Activated CD4-positive, alpha-beta memory T cell treated with anti-CD3 and anti-CD28 coated beads for 36 hours (primary cell): Measurements from ENCODE around the gene PLD1. TPM values are rescaled to one million over a fixed set of nuclear protein-coding genes. Genes with fewer than 3 reads are reported as not detected.
"Not testable (repeated sequence)": the region's sequence is repeated elsewhere in the genome, so short reads cannot be mapped to it uniquely, and the experiment has no call there.

Experiments
- CTCF ChIA-PET: fragments of 350-600 bp; sonication (Branson Sonifier 250); formaldehyde crosslinking; loops from one replicate; lab custom pipeline; 2021; ENCODE audit warnings: antibody characterized with exemption, inconsistent platforms; lab: Charles Lee
- POLR2A ChIA-PET: fragments of 350-600 bp; sonication (Branson Sonifier 250); formaldehyde crosslinking; loops from one replicate; lab custom pipeline; 2021; ENCODE audit warnings: antibody characterized with exemption; lab: Charles Lee
- DNase-seq: peaks from one replicate; pipeline ENCODE4 v3.0.0-alpha.2; 2020
- H3K27ac Mint-ChIP-seq: one replicate; pipeline ENCODE4 v1.8.0; 2021; ENCODE audit warnings: mixed read lengths
- H3K27me3 Mint-ChIP-seq: one replicate; pipeline ENCODE4 v1.8.0; 2021; ENCODE audit warnings: mixed read lengths
- H3K36me3 Mint-ChIP-seq: one replicate; pipeline ENCODE4 v1.8.0; 2021; ENCODE audit warnings: mixed read lengths
- H3K4me1 Mint-ChIP-seq: one replicate; pipeline ENCODE4 v1.8.0; 2021; ENCODE audit warnings: low read depth, mixed read lengths
- H3K4me3 Mint-ChIP-seq: one replicate; pipeline ENCODE4 v1.8.0; 2021; ENCODE audit warnings: mild to moderate bottlenecking, mixed read lengths
- H3K9me3 Mint-ChIP-seq: one replicate; pipeline ENCODE4 v1.8.0; 2021; ENCODE audit warnings: mixed read lengths
- intact Hi-C: fragments of 100-400 bp; cut with micrococcal nuclease; formaldehyde crosslinking; loops from one replicate; pipeline ENCODE4 v1.15.1; 2023
- total RNA-seq, 2 experiments: library from RNA; stranded (reverse); gene quantifications; one replicate each; pipeline ENCODE4 v1.2.3, GENCODE V29; 2021

Gene PLD1
- total RNA-seq, 2 experiments from 2014 or later: 0.99 to 1.4 TPM

GRCh38 chr3:171636666-171637065 is 173.6 kb downstream of the PLD1 start:
- H3K4me1 Mint-ChIP-seq: peaks cover 2% of the 10 kb centered on the region
- intact Hi-C loops: no loop called here
- H3K36me3 Mint-ChIP-seq: no peaks in the 10 kb centered on the region
- no peaks in the 10 kb centered on the region for H3K27me3 Mint-ChIP-seq
- DNase-seq: no peak
- no peak overlapping the region for H3K27ac Mint-ChIP-seq
- POLR2A ChIA-PET: no interaction called here
- CTCF ChIA-PET: no interaction called here
- no peak overlapping the region for H3K4me3 Mint-ChIP-seq
- H3K9me3 Mint-ChIP-seq: no peaks in the 10 kb centered on the region

- ChIA-PET CTCF (no interaction called here), POLR2A (no interaction called here)
- H3K27ac Mint-ChIP-seq: no peak overlapping the region
- no peaks in the 10 kb centered on the region for H3K9me3 Mint-ChIP-seq
- intact Hi-C loops: no loop called here
- H3K4me3 Mint-ChIP-seq: no peak overlapping the region
- H3K27me3 Mint-ChIP-seq: no peaks in the 10 kb centered on the region
- no peaks in the 10 kb centered on the region for H3K36me3 Mint-ChIP-seq
- peaks cover 2% of the 10 kb centered on the region for H3K4me1 Mint-ChIP-seq
- no peak for DNase-seq
These were observed 177.5 kb downstream of the PLD1 start for GRCh38 chr3:171632766-171633165.

DNA sequence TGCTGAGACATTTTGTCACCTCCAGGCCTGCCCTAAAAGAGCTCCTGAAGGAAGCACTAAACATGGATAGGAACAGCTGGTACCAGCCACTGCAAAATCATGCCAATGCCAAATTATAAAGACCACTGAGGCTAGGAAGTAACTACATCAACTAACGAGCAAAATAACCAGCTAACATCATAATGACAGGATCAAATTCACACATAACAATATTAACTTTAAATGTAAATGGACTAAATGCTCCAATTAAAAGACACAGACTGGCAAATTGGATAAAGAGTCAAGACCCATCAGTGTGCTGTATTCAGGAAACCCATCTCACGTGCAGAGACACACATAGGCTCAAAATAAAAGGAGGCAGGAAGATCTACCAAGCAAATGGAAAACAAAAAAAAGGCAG is 183.5 kb downstream of the PLD1 start:
- CTCF ChIA-PET, H3K9me3 Mint-ChIP-seq, H3K27ac Mint-ChIP-seq, POLR2A ChIA-PET, H3K36me3 Mint-ChIP-seq, H3K4me1 Mint-ChIP-seq, H3K4me3 Mint-ChIP-seq, DNase-seq, H3K27me3 Mint-ChIP-seq, intact Hi-C loops: not testable (repeated sequence)

GRCh38 chr3:171622126-171622525 is 188.2 kb downstream of the PLD1 start:
- H3K9me3 Mint-ChIP-seq: peaks cover 6% of the 10 kb centered on the region
- no peak overlapping the region for H3K27ac Mint-ChIP-seq
- ChIA-PET POLR2A (no interaction called here), CTCF (interaction anchor here (0.7 kb wide), 1 partner anchor 17 kb away, joined by 3 read pairs; no protein-coding TSS in a partner anchor)
- no peak overlapping the region for H3K4me3 Mint-ChIP-seq
- H3K27me3 Mint-ChIP-seq: peaks cover 5% of the 10 kb centered on the region
- DNase-seq: no peak
- peaks cover 4% of the 10 kb centered on the region for H3K4me1 Mint-ChIP-seq
- intact Hi-C loops: no loop called here
- H3K36me3 Mint-ChIP-seq: peaks cover 1% of the 10 kb centered on the region

GRCh38 chr3:171620825-171621434 is 189.4 kb downstream of the PLD1 start:
- Mint-ChIP-seq H3K4me1 (peaks cover 4% of the 10 kb centered on the region), H3K4me3 (no peak overlapping the region), H3K9me3 (peaks cover 6% of the 10 kb centered on the region), H3K36me3 (peaks cover 1% of the 10 kb centered on the region), H3K27me3 (peaks cover 7% of the 10 kb centered on the region), H3K27ac (no peak overlapping the region)
- intact Hi-C loops: no loop called here
- ChIA-PET CTCF (no interaction called here), POLR2A (no interaction called here)
- no peak for DNase-seq

- CTCF ChIA-PET: interaction anchor here (0.5 to 1.5 kb wide), 4 partner anchors 12 to 908 kb away, joined by 3 to 5 read pairs (median 4); no protein-coding TSS in a partner anchor
- intact Hi-C loops: no loop called here
- DNase-seq: no peak
- no peak overlapping the region for H3K4me3 Mint-ChIP-seq
- peaks cover 7% of the 10 kb centered on the region for H3K27me3 Mint-ChIP-seq
- no peaks in the 10 kb centered on the region for H3K9me3 Mint-ChIP-seq
- no peak overlapping the region for H3K27ac Mint-ChIP-seq
- no peaks in the 10 kb centered on the region for H3K4me1 Mint-ChIP-seq
- POLR2A ChIA-PET: no interaction called here
- no peaks in the 10 kb centered on the region for H3K36me3 Mint-ChIP-seq
These were observed 193.5 kb downstream of the PLD1 start for GRCh38 chr3:171616798-171617197.

DNA sequence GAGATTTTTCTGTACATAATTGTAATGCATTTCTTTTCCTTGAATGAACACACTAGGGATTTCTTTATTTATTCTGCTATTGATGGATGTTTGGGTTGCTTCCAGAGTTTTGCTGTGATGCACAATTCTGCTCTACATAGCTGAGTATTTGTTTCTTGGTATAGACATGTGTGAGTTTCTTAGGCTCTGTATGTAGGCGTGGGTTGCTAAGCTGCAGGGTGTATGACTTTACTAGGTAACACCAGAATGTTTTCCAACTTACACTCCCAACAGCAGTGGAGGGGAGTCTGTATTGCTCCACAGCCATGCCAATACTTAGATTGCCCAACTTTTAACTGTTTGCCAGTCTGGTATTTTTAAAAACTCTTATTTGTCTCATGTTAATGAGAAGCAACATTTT is 194.6 kb downstream of the PLD1 start:
- H3K27ac Mint-ChIP-seq: no peak overlapping the region
- CTCF ChIA-PET: interaction anchor here (1.1 to 2.7 kb wide), 2 partner anchors 11 to 156 kb away, joined by 4 to 38 read pairs; no protein-coding TSS in a partner anchor
- no peaks in the 10 kb centered on the region for H3K4me1 Mint-ChIP-seq
- DNase-seq: no peak
- peaks cover 7% of the 10 kb centered on the region for H3K27me3 Mint-ChIP-seq
- intact Hi-C loops: no loop called here
- POLR2A ChIA-PET: no interaction called here
- H3K36me3 Mint-ChIP-seq: no peaks in the 10 kb centered on the region
- H3K4me3 Mint-ChIP-seq: no peak overlapping the region
- H3K9me3 Mint-ChIP-seq: no peaks in the 10 kb centered on the region

DNA sequence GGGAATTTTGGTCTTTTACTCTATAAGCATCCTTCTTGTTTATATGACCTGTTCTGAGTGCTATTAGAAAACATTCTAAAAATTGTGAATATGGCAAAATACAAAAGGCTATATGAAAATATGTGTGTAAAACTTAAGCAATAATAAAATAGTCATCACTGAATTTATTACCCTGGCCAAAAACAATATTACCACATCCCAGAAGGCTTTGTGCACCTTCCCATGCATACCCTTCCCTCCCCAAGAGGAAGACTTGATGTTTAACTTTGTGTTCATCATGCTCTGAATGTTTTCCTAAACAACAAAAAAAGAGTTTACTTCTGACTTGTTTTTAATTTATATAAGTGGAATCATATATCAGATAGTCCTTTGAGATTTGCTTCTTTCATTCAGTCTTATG is 195.0 kb downstream of the PLD1 start:
- no peaks in the 10 kb centered on the region for H3K9me3 Mint-ChIP-seq
- H3K4me3 Mint-ChIP-seq: no peak overlapping the region
- ChIA-PET CTCF (interaction anchor here (1.3 to 2.7 kb wide), 3 partner anchors 157 to 219 kb away, joined by 3 to 38 read pairs (median 5); no protein-coding TSS in a partner anchor), POLR2A (interaction anchor here (1.3 kb wide), 1 partner anchor 157 kb away, joined by 3 read pairs; no protein-coding TSS in a partner anchor)
- no peaks in the 10 kb centered on the region for H3K36me3 Mint-ChIP-seq
- intact Hi-C loops: no loop called here
- H3K27ac Mint-ChIP-seq: no peak overlapping the region
- peaks cover 7% of the 10 kb centered on the region for H3K27me3 Mint-ChIP-seq
- DNase-seq: no peak
- no peaks in the 10 kb centered on the region for H3K4me1 Mint-ChIP-seq

DNA sequence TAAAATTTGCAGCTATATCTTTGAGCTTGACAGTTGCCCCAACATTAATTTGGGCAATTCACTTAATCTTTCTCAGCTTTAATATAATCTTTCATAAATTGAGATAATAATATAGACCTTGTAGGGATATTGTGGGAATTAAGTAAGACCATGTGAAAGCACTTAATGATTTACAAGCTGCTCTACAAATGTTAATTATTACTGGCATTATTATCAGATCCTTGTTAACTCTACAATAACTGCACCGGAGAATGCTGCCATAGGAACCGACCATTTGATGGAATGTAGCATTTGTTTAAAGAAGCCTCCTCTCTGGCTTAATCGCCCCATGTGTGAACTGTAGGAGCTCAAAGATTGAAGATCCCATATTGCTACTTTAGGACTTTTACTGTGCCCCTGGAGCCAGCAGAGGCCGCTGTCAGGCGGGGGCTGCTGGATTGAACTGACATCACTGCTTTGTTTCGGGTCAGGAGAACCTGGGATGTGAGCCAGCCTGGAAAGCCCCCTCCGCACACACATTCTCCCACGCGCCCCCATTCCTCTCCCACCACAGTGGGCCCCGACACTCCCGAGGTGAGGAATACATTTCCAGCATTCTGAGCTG is 195.9 kb downstream of the PLD1 start:
- Mint-ChIP-seq H3K27ac (no peak overlapping the region), H3K4me3 (no peak overlapping the region)

GRCh38 chr3:171607452-171607851 is 202.8 kb downstream of the PLD1 start:
- H3K36me3 Mint-ChIP-seq: no peaks in the 10 kb centered on the region
- POLR2A ChIA-PET: no interaction called here
- CTCF ChIA-PET: no interaction called here

More for the DNA sequence above, 195.9 kb downstream of the PLD1 start:
- Mint-ChIP-seq H3K4me1 (no peaks in the 10 kb centered on the region), H3K36me3 (no peaks in the 10 kb centered on the region), H3K9me3 (no peaks in the 10 kb centered on the region), H3K27me3 (peaks cover 7% of the 10 kb centered on the region)
- intact Hi-C loops: no loop called here
- ChIA-PET POLR2A (interaction anchor here (1.3 kb wide), 1 partner anchor 158 kb away, joined by 3 read pairs; no protein-coding TSS in a partner anchor), CTCF (interaction anchor here (0.7 to 2.7 kb wide), 9 partner anchors 14 to 727 kb away, joined by 3 to 38 read pairs (median 5); no protein-coding TSS in a partner anchor)
- DNase-seq: peak; percentile 20

DNA sequence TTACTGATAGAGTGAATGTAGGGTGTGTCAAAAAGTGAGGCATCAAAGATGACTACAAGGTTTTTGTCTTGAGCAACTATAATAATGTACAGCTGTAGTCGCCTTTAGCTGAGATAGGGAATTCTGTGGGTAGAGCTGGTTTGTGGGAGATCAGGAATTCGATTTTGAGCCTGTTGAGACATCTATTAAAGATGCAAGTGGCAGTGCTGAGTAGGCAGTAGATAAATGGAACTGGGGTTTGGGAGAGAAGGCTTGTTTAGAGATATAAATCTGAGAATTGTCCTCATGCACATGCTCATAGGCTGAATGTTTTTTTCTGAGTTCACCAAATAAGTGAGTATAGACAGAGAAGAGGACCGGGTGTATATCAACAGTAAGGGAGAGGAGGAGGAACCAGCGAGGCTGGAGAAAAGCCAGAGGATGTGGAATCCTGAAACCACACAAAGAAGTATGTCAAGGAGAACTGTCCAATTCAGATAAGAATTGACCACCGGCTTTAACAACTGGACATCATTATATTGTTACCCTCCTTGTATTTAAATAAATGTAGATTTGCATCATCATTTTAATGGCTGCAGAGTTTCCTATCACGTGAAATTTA is 204.0 kb downstream of the PLD1 start:
- no peaks in the 10 kb centered on the region for H3K9me3 Mint-ChIP-seq
- intact Hi-C loops: no loop called here
- no peaks in the 10 kb centered on the region for H3K27me3 Mint-ChIP-seq
- H3K4me1 Mint-ChIP-seq: no peaks in the 10 kb centered on the region
- CTCF ChIA-PET: no interaction called here
- H3K27ac Mint-ChIP-seq: no peak overlapping the region
- POLR2A ChIA-PET: no interaction called here
- H3K4me3 Mint-ChIP-seq: no peak overlapping the region
- no peak for DNase-seq
- no peaks in the 10 kb centered on the region for H3K36me3 Mint-ChIP-seq

More at GRCh38 chr3:171607452-171607851, 202.8 kb downstream of the PLD1 start:
- DNase-seq: no peak
- H3K9me3 Mint-ChIP-seq: no peaks in the 10 kb centered on the region
- intact Hi-C loops: no loop called here
- H3K27ac Mint-ChIP-seq: no peak overlapping the region
- H3K4me1 Mint-ChIP-seq: no peaks in the 10 kb centered on the region
- no peaks in the 10 kb centered on the region for H3K27me3 Mint-ChIP-seq
- H3K4me3 Mint-ChIP-seq: no peak overlapping the region

DNA sequence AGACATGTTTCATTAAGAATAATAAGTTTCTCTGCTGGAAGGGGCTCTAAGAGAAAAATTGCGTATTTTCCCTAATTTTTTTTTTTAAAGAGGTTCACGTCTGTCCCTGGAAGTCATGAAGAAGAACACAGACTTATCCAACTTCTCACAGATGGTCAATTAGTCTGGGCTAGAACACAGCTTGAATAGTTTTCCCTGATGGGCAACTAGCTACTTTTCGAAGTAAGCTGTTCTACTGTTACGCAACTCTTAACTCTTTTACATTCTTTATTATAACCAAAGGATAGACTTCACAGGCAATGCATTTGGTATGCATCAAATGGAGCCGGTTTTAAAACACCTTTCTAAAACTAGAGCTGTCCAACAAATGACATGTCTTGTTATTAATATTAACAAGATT is 205.9 kb downstream of the PLD1 start:
- H3K36me3 Mint-ChIP-seq: no peaks in the 10 kb centered on the region
- no peaks in the 10 kb centered on the region for H3K9me3 Mint-ChIP-seq
- H3K27me3 Mint-ChIP-seq: no peaks in the 10 kb centered on the region
- CTCF ChIA-PET: interaction anchor here (1.4 kb wide), 1 partner anchor 12 kb away, joined by 4 read pairs; no protein-coding TSS in a partner anchor
- intact Hi-C loops: no loop called here
- no peaks in the 10 kb centered on the region for H3K4me1 Mint-ChIP-seq
- DNase-seq: no peak
- no peak overlapping the region for H3K4me3 Mint-ChIP-seq
- POLR2A ChIA-PET: no interaction called here
- H3K27ac Mint-ChIP-seq: no peak overlapping the region
